GM18861 (cell line): ENCODE data around the gene KCNIP2.
"Not testable (repeated sequence)": the region's sequence is repeated elsewhere in the genome, so short reads cannot be mapped to it uniquely, and the experiment has no call there.

Source experiments
- ATAC-seq: cut with Tn5 transposase; IDR thresholded peaks from one replicate; pipeline ENCODE4 v1.9.1; 2021; ENCODE audit not compliant: unreplicated experiment

KCNIP2 gene

GRCh38 chr10:101829561-101830315, 13.9 kb downstream of the KCNIP2 start:
- no peak for ATAC-seq

- no peak for ATAC-seq
Measured at GRCh38 chr10:101828766-101829551, 14.6 kb downstream of the KCNIP2 start.

GRCh38 chr10:101827919-101828600, 15.5 kb downstream of the KCNIP2 start:
- ATAC-seq: no peak

GRCh38 chr10:101826852-101827434, 16.7 kb downstream of the KCNIP2 start:
- ATAC-seq: no peak

GRCh38 chr10:101824736-101825135, 18.9 kb downstream of the KCNIP2 start:
- ATAC-seq: no peak

GRCh38 chr10:101818872-101819633, 24.5 kb downstream of the KCNIP2 start:
- ATAC-seq: peak; percentile 11

- ATAC-seq: peak; percentile 85
Measured at GRCh38 chr10:101818119-101818871, 25.3 kb downstream of the KCNIP2 start, which contains the start of gene OGA. TSS of gene OGA (minus strand) at chr10:101818444. CDS start at chr10:101818022, 422 bp downstream.

- ATAC-seq: no peak
Measured at GRCh38 chr10:101817337-101818118, 26.1 kb downstream of the KCNIP2 start.

GRCh38 chr10:101816913-101817336, 26.7 kb downstream of the KCNIP2 start:
- no peak for ATAC-seq

- no peak for ATAC-seq
Measured at GRCh38 chr10:101816376-101816775, 27.2 kb downstream of the KCNIP2 start.

GRCh38 chr10:101814466-101815071, 29.0 kb downstream of the KCNIP2 start:
- ATAC-seq: peak; percentile 36

- ATAC-seq: no peak
Measured at GRCh38 chr10:101812606-101813005, 31.0 kb downstream of the KCNIP2 start.

GRCh38 chr10:101807158-101807557, 36.4 kb downstream of the KCNIP2 start:
- no peak for ATAC-seq

GRCh38 chr10:101803511-101803910, 40.1 kb downstream of the KCNIP2 start:
- no peak for ATAC-seq

GRCh38 chr10:101797403-101798059, 46.1 kb downstream of the KCNIP2 start:
- no peak for ATAC-seq

- ATAC-seq: no peak
Measured at GRCh38 chr10:101793526-101793925, 50.1 kb downstream of the KCNIP2 start.

- no peak for ATAC-seq
Measured at GRCh38 chr10:101789686-101790085, 53.9 kb downstream of the KCNIP2 start.

GRCh38 chr10:101789231-101789630, 54.4 kb downstream of the KCNIP2 start:
- ATAC-seq: not testable (repeated sequence)
